GM12892 (cell line): ENCODE data around the gene C2orf72. TPM values are rescaled to one million over a fixed set of nuclear protein-coding genes. Genes with fewer than 3 reads are reported as not detected.

ENCODE experiments used
- DNase-seq: peaks from one replicate; pipeline ENCODE4 v3.0.0; 2011; ENCODE audit not compliant: insufficient read length
- FAIRE-seq: peaks from 2 replicates; lab custom pipeline; 2011; peaks lifted over from hg19 to GRCh38; lab: Jason Lieb, UNC
- POLR2A ChIP-seq: IDR thresholded peaks from 2 replicates; pipeline ENCODE4 v1.6.1; 2011; ENCODE audit warnings: low read depth, low read length, control low read depth
- POLR2AphosphoS5 ChIP-seq: IDR thresholded peaks from 2 replicates; pipeline ENCODE4 v1.6.1; 2011; ENCODE audit warnings: low read depth, low read length, control low read depth
- TAF1 ChIP-seq: IDR thresholded peaks from 2 replicates; pipeline ENCODE4 v1.6.1; 2011; ENCODE audit warnings: low read depth, mild to moderate bottlenecking, control low read depth, low read length, borderline replicate concordance
- polyA plus RNA-seq: library from polyadenylated mRNA; unstranded; fragments of >200 nt; gene quantifications from one replicate; pipeline ENCODE4 v1.2.1, GENCODE V29; 2012; ENCODE audit warnings: missing spikeins, inconsistent platforms; ENCODE audit not compliant: missing spikeins

Gene C2orf72
- 0.36 TPM for polyA plus RNA-seq

GRCh38 chr2:231037202-231037730 lies at the start of gene C2orf72:
C2orf72 (plus strand) TSS chr2:231037523; CDS start chr2:231037566, 43 bp downstream.
- TF ChIP-seq POLR2AphosphoS5 (no peak), TAF1 (no peak), POLR2A (no peak)
- FAIRE-seq, result no peak
- peak; percentile 36 for DNase-seq

DNA sequence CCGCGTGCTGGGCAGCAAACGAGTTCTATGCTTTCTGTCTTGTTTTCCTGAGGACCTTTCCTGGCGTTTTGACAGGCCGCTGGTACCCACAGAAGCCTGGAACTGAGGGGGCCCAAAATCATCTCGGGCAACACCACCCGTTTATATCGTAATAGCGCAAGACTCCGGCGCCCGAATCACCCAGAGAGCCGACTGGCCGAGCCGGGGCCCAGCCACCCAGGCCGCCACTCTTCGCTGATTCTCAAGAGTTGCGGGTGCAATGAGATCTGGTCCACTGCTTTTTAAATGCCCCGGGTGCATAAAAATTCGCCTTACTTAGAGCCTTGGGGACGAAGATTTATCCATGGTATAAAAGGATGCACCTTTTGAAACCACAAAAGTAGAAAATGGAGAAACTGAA lies 47.6 kb upstream of the C2orf72 start:
- no peak for TF ChIP-seq POLR2AphosphoS5
- no peak for TF ChIP-seq POLR2A
- TF ChIP-seq TAF1, result no peak
- FAIRE-seq, result no peak
- DNase-seq, result no peak

DNA sequence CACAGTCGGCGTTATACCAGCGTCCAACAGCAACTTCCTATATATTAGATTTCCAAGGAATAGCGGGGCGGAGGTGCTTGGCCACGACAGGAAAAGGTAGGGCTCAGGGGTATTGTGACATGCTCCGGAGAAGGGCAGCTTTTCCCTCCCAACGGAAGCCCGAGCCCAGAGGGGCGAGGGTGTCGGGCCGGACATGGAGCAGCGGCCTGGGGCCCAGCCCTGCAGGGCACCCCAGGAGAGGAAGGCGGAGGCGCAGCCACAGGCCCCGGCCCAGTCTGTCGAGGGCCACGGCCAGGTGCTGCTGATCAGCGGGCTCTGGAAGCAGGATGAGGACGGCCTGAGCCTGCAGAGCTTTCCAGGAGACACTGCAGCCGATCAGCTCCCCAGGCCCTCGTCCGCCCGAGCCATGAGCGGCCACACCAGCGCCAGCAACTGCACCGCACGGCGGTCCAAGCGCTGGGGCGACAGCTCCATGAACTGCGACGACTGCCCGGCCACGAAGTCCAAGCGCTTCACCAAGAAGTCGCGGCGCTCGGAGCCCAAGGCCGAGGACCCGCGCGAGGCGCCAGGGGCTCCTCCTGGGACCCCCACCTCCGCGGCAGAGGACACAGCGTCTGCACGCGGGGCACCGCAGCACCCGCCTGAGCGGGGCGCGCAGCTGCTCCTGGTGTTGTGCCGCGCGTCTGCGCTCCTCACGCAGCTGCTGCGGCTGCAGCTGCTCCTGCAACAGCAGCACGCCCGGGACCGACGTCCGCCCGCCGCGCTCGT lies 47.0 kb upstream of the C2orf72 start:
- FAIRE-seq (no peak), DNase-seq (no peak)
- TF ChIP-seq POLR2AphosphoS5 (no peak), POLR2A (no peak), TAF1 (no peak)

GRCh38 chr2:230990899-230991150 lies 46.5 kb upstream of the C2orf72 start:
- FAIRE-seq (no peak), DNase-seq (no peak)
- no peak for TF ChIP-seq POLR2A
- no peak for TF ChIP-seq TAF1
- TF ChIP-seq POLR2AphosphoS5, result no peak

DNA sequence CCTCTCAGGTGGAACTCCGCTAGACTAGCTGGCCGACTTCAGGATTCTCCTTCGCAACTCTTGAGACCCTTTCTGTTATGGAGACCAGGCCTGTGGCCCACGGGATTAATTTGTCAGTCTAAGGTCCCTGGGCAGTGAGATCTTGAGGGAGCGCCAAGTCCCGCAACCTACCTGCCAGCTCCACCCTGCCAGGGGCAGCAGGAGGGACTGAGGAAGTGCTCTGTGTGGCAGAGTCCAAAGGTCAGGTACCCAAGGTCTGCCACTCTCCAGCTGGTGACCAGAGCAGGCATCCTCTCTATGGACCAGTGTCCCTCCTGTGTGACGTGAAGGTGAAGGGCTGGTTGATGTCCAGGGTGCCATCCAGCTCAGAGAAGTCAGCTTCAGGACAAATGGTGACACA lies 45.7 kb upstream of the C2orf72 start:
- FAIRE-seq, result no peak
- TF ChIP-seq POLR2A (no peak), TAF1 (no peak), POLR2AphosphoS5 (no peak)
- no peak for DNase-seq

DNA sequence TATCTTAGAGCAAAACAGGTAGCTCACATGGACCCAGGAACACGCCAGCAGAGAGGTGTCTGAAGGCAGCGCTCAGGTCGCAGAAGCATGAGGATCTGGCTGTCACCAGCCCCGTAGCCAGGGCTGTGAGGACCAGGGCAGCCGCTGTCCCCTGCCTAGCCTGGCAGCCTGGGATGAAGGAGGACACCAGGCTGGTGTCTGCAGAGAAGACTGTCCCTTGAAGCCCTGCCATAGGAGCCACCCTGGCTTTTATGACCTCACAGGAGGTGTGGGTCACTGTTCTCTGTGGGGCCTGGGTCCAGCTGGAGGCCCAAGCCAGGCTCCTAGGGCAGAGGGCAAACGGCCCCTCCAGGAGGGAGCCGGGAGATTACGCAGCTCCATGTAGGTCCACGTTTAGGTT lies 41.5 kb upstream of the C2orf72 start, which contains the start of gene SPATA3:
Gene SPATA3, plus strand, starts transcription at position 301 of the 400 bp plus-strand sequence. CDS start 113 bp downstream, outside the sequence.
- no peak for DNase-seq
- FAIRE-seq, result no peak
- TF ChIP-seq POLR2A, result no peak
- TF ChIP-seq TAF1, result no peak
- no peak for TF ChIP-seq POLR2AphosphoS5

DNA sequence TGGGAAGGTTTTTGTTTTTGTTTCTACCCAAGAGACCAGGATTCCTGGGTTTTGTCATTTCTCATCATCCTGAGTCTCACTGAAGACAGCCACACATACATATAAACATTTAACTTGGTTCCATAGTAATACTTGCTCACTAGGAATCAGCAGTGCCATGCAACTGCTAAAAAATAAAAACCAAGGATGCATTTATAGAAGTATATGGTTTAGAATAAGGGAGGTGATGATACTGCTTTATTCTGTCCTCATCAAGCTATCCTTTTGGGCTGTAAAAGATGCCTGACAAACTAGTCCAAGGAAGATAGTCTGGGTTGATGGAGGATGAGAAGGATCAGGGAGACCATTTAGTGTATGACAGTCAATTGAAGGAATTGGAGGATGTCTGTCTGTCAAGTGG lies 40.7 kb upstream of the C2orf72 start:
- FAIRE-seq (no peak), DNase-seq (no peak)
- TF ChIP-seq POLR2A (no peak), POLR2AphosphoS5 (no peak), TAF1 (no peak)

GRCh38 chr2:230998882-230999281 lies 38.4 kb upstream of the C2orf72 start:
- FAIRE-seq, result no peak
- TF ChIP-seq POLR2A, result no peak

DNA sequence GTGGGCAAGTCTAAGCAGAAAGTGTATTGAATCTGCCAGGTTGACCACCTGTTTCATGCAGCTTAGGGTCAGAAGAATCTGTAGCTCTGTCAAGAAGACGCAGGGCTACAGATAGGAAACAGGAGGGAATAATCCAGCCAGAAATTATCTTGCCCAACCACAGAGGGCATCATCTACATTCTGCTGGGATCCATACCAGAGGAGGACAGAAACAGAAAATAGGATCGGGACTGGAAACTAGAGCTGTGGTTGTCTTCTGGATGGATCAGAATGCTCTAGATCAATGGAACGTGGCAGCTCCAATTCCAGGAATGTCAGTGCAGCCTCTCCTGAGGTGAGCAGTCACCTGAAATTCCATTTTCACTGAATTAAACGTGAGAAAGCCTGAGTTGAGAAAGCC lies 37.8 kb upstream of the C2orf72 start:
- TF ChIP-seq POLR2AphosphoS5 (no peak), TAF1 (no peak), POLR2A (no peak)
- no peak for DNase-seq

More at GRCh38 chr2:230998882-230999281, 38.4 kb upstream of the C2orf72 start:
- DNase-seq, result no peak

DNA sequence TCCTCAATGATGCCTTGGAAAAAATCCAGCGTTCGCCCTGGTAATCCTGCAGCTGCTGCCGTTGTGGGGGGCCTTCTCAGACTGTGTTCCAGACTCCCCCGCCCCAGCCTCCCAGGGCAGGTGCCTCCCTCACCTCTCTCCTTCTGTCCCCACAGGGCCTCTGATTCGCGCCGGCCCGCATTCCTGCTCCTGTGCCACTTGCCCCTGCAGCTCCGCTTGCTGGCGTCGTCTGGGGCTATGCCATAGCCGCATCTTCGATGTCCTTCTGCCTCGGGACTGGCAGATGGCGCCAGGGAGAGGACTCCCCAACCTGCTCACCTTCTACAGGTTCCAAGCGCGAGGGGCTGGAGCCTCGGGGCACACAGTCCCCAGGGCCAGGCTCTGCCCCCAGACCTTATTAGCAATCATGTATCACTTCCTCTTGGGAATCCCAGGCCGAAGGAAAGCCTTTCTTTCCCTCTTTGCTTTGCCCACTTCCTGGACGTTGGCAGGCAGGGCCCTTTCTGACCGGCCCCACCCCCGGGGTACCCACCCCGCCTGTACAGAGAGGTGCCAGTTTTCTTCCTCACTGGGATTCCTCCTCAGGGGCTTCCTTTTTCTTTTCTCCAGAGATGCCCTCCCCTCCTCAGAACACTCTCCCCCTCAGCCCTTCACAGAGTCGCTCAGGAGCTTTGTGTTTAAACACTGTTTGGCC lies 37.0 kb upstream of the C2orf72 start:
- FAIRE-seq (no peak), DNase-seq (no peak)
- TF ChIP-seq TAF1 (no peak), POLR2A (no peak), POLR2AphosphoS5 (no peak)

More for the DNA sequence above, 37.8 kb upstream of the C2orf72 start:
- no peak for FAIRE-seq

DNA sequence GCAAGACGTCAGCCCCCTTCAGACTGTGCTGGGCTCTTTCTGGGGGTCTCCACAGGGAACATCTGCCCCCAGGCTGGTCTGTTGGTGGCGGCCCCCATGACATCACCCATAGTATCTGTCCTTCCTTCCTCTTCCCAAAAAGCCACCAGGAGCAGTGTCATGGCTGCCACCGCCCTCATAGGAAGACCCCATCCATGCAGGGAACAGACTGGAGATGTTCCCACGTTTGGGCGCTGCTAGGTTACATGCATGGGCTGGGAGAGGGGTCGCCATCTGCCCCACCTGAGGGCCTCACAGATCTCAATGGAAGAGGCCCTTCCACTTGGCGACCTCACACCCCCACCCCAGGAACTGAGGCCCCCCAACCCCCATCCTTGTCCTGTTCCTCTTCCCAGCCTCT lies 36.3 kb upstream of the C2orf72 start:
- DNase-seq, result no peak
- no peak for FAIRE-seq
- TF ChIP-seq TAF1 (no peak), POLR2A (no peak), POLR2AphosphoS5 (no peak)

DNA sequence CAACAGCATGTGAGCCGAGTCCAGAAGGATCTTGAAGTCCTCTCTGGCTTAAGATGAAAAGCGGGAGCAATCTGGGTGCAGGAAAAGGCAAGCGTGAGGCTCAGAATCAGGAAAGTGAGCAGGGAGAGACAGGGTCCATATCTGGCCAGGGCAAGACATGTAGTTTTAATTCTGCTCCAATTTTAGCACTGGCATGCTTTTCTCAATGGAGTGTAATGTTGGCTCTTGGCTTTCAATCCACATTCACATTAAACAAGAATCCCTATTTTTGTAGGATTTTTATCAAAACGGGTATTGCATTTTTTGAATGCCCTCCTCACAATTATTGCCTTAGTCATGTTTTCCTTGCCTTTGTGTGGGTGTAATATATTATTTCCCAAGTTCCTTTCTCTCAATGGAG lies 35.4 kb upstream of the C2orf72 start:
- TF ChIP-seq POLR2A, result no peak
- no peak for TF ChIP-seq POLR2AphosphoS5
- no peak for TF ChIP-seq TAF1
- FAIRE-seq (no peak), DNase-seq (no peak)
